Keratinocyte (primary cell): ENCODE measurements around the gene LMNTD2.

Experiments used
- CTCF ChIP-seq, 3 experiments: IDR thresholded peaks in 1 of 3; conservative IDR thresholded peaks in 1 of 3; optimal IDR thresholded peaks in 1 of 3; 2 replicates in 2 of 3; 3 replicates in 1 of 3; pipeline versions ENCODE3 to v1.5.1; 2011; ENCODE audit warnings: low read length in 3 of 3, mild to moderate bottlenecking in 3 of 3, moderate library complexity in 2 of 3, control low read depth in 1 of 3, inconsistent platforms in 1 of 3; ENCODE audit not compliant: insufficient read depth in 2 of 3; ENCODE audit errors: extremely low read depth in 1 of 3
- EZH2 ChIP-seq: IDR thresholded peaks from one replicate; pipeline ENCODE4 v1.6.1; 2012; ENCODE audit warnings: inconsistent platforms, mild to moderate bottlenecking, low read length, moderate library complexity

DNA sequence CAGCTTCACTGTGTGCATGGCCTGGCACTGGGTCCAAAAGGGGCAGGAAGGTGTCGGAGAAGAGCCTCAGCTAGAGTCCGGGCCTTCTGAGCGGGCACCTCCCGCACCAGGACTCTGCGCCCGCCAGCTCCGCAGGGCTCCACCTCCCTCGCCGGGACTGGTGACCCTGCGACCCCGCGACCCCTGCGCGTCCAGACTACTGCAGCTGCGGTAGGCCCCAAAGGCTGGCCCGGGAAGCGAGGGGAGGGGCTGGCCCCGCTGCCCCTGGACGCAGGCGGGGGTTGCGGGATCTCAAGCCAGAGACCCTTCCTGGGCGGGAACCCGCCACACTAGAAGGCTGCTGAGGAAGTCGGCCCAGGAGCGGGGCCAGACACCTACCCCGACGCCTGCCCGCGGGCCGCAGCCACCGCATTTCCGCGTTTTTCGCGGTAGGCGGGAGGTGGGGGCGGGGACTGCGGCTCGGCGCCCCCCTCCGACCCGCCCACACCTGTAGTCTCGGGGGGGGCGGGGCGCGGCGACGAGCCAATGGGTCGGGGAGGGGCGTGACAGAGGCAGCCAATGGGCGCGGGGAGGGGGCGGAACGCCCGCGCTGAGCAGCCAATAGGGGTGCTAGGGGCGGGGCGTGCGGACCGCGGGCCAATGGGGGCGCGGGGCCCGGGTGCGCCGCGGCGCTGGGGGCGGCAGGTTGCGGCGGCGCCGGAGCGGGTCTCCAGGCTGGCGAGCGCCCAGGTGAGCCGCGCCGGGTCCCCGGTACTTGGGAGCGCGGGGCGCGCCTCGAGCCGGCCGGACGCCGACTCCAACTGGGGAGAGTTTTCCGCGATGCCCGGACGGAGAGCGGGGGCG, at the start of gene LMNTD2, which contains the start of gene RASSF7:
- TF ChIP-seq CTCF (optimal IDR thresholded peaks at IDR 0.05 in 1 of 3, IDR thresholded peaks at IDR 0.05 in 1 of 3, conservative IDR thresholded peaks at IDR 0.05 in 1 of 3; ENCODE audit: extremely low read depth in 1 of 3, insufficient read depth in 2 of 3, low read length in 3 of 3): no peak
- no peak for TF ChIP-seq EZH2
